HG03103 (cell line): ENCODE results near the gene COG7.
"Not testable (repeated sequence)": the region's sequence is repeated elsewhere in the genome, so short reads cannot be mapped to it uniquely, and the experiment has no call there.

Source experiments
- ATAC-seq: cut with Tn5 transposase; IDR thresholded peaks from one replicate; pipeline ENCODE4 v1.9.1; 2021; ENCODE audit warnings: low read depth; ENCODE audit not compliant: unreplicated experiment

COG7 gene

DNA sequence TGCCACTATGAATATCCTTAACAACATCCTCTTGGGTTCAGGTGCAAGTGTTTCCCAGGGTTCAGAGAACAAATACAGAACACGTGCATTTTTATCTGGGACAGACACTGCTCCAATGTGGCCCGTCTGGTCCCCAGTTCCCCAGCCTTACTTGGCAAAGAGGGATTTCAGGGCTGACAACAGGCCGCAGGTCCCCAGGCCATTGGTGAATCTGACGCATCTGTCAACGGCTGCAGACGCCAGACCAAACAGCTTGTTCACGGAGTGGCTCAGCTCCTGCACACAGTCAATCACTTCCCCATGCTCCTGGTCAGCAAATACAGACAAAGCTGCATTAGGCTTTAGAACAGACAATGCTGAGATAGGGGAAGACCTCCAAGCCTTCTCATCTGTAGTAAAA is 36.2 kb downstream of the COG7 start:
- no peak for ATAC-seq

DNA sequence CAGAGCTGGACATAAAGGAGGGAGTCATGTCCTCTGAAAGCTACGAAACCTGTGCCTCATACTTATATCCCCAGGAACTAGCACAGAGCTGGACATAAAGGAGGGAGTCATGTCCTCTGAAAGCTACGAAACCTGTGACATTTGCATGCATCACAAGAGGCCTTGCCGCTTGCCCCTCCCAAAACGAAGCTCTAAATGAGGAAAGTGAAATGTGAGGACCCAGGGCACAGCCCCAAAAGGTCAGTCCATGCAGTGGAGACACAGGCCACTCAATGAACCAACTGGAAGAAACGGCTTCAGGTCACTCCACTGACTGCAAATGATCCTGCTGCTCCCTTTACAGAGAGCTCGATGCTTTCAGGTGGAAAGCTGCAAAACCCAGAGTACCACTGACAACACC is 38.3 kb downstream of the COG7 start:
- no peak for ATAC-seq

DNA sequence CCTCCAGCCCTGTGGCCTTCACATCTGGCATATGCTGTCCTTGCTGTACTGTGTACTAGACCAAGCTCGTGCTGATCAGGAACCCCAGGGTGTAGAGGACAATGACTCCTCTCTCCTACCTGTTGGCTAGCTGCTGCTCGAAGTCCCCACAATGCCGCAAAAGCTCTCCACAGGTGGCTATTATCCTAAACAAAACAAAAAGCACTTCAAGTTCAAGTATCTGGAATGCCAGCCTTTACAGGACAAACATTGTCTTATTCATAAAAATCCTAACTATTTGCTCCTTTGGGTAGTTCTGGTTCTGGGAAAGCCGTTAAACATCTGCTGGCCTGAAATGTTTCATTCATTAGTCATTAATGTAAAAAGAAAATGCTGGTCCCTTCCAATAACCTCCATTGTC is 42.8 kb downstream of the COG7 start:
- ATAC-seq = no peak

DNA sequence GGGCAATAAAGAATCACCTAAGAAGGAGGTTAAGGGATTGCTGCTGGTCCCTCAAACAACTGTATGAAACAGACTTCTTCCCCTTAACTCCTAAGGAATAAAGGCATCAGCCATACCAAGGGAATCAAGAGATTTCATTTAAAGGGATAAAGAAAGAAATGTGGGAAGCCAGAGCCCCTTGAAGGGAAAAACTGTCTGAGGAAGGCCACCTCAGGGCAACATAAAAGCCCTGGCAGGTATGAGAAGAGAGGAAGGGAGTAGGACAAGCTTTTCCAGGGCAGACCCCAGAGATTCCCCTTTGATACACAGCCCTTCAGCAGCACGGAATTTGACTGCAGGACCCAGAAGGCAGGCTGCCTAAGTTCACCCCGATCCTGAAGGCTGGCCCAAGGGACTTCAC is 43.5 kb downstream of the COG7 start:
- no peak for ATAC-seq

DNA sequence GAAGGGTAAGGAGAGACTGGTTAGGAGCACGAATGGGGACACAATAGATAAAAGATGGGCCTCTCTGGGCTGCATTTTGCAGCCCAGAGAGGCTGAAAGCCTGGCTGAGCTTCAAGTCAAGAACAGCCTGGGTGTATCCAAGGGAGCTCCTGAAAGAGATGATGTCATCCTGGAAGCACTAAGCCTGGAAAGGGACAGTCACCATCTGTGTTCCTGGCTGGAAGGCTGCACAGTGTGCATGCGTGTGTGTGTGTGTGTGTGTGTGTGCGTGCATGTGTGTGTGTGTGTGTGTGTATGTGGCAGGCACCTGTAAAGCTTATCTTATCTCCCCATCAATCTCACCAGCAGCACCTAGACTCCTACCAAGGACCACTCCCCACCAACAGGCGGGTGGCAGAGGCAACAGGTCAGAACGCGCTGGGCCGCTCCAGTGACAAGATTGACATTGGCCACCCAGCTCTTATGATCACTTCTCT is 44.1 kb downstream of the COG7 start:
- ATAC-seq = no peak

DNA sequence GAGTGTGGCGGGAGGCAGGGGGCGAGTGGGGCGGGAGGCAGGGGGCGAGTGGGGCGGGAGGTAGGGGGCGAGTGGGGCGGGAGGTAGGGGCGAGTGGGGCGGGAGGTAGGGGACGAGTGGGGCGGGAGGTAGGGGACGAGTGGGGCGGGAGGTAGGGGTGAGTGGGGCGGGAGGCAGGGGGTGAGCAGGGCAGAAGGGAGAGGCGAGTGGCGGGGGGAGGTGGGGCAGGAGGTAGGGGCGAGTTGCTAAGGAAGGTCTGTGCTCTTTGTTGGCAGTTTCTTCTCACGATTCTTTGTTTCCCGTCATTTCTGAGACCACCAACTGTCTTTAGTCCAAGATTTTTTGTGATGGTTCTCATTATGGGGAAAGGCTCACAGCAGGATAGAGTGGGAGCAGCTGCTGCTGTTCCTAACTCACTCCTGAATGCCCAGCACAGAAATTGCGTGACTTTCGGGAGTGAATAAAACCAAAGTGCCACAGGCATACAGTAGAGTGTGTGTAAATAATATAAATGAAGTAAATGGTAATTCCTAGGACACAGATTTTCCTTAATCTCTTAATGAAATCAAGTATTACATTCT is 44.7 kb downstream of the COG7 start:
- no peak for ATAC-seq

DNA sequence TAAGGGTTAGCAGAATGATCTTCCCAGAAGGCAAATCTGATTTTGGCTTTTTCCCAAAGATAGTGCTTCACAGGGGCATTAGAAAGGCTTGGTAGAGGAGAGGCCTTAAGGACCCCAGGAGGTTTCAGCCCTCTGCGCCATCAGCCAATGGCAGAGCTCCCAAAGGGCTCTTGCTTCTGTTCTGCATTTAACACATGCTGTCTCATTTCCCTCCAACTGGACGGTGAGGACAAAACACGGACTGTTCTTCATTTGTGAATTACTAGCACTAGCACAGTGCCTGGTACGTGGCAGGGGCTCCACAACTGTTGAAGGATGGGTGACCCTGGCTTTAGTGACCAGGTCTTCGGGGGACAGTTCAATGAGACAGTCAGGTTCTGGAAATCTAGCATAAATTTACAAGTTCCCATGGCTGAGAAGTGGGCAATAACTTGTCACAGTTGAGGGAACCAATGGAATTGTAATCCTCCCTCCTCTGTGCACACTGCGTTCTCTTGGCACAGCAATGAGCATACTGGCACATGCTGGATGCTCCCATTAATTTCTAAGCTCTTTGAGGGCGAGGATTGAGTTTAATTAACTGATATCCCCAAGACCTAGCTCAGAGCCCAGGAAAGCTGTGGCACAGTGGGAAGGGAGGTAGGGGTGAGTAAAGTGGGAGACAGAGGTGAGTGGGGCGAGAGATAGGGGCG is 45.4 kb downstream of the COG7 start:
- ATAC-seq = no peak

DNA sequence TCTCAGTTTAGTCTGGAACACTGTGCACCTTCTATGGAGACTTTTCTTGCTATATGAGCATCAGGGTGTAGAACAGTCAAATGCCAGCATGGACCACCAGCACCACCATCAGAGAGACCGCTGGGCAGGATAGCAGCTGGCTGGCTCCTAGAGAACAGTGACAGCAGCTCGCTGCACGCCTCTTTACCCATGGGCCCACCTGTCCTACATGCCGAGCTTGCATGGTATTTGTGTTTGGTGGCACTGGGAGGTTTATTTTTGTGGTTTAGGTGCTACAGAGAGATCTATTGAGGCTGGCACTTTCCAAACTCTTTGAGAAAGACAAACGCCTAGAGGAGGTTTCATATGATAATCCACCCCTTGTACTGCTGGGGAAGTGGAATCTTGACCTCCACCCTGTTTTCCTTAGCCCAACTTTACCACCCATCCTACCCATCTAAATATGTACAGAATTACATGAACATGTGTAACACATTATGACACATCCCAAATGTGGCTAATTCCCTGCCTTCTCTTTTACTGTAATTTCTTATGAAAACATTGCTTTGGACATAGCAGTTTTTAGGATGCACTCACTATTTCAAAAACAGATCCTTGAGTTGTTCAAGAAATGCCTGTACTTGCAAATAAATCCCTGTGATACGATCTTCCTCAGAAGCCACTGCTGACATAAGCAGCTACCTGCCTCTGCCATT is 46.3 kb downstream of the COG7 start:
- ATAC-seq = no peak

DNA sequence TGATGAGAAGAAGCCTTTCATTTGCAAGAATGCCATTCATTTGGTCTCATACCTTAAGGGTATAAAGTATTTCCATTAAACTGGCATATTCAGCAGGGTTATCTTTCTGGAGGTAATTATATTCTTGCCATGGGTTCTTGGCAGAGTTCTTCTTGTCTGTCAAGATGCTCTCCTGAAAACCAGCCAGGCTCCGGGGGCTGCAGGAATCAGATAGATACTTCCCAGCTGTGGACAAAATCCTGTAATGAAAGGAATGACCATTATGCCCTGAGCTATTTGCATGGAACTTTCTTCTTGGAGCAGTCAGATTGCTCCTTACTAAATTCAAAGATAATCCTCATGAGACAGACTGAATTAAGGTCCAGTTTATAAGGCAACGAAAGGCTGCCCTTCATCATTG is 47.0 kb downstream of the COG7 start:
- no peak for ATAC-seq

DNA sequence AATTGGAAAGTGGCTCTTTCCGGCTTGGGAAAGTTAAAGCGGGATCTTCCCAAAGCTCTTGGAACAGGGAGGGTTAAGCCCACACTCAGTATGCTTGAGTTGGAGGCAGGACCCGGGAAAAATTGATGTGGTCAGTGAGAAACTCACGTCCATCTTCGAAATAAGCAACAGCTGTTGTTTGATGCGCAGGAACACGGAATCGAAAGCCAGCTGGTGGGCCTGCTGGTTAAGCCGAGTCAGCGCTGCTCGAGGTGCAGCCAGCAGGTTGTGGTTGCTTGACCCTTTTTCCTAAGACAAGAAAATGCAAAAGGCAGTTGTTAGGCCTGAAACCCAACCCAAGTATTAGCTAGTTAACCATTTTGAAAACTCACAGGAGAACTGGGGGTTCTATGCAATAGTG is 49.4 kb downstream of the COG7 start:
- ATAC-seq = no peak

DNA sequence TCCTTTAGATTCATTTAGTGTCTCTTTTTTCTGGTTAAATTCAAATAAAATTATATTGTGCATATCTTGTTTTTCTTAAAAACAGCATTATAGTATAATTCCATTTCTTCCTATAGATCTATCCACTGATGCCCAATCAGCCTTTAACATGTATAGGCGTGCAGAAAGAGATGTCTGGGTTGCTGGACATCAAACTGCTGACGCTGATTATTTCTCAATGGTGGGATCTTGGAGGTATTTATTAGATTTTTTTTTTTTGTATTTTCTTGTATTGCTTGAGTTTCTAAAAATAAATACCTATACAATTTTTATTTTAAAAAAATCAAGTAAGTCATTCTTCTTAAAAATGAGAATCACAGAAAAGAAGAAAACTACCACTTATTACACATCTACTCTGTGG is 50.9 kb downstream of the COG7 start:
- ATAC-seq = no peak

DNA sequence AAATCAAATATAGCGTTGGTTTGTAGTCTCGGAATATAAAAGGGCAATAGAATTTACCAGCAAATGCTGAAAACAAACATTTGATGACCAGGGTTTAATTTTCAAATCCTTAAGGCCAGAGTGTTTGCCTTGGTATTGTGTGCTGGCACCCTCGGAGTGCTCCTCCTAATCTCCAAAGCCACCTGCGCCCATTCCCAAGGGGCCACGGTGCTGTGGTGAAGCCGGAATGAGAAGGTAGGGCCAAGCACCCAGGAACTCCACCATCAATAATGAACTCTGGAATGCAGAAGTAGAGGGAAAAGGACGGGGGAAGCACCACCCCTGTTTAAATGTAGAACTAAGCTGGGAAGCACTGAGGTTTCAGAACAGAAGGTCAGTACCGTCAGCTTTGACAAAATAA is 51.9 kb downstream of the COG7 start:
- no peak for ATAC-seq

DNA sequence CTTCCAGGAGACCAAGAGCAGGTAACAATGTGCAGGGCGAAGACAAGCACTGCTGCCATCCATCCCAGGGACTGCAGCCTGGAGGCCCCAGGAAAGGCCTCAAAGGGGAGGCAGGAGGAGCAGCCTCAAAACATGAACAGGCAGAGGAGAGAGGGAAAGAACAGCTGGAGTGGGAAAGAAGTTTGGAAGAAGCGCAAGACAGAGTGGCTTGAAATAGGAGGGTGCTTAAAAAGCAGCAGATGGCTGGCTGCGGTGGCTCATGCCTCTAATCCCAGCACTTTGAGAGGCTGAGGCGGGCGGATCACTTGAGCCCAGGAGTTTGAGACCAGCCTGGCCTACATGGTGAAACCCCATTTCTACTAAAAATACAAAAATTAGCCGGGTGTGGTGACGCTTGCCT is 52.5 kb downstream of the COG7 start:
- ATAC-seq = not testable (repeated sequence)

DNA sequence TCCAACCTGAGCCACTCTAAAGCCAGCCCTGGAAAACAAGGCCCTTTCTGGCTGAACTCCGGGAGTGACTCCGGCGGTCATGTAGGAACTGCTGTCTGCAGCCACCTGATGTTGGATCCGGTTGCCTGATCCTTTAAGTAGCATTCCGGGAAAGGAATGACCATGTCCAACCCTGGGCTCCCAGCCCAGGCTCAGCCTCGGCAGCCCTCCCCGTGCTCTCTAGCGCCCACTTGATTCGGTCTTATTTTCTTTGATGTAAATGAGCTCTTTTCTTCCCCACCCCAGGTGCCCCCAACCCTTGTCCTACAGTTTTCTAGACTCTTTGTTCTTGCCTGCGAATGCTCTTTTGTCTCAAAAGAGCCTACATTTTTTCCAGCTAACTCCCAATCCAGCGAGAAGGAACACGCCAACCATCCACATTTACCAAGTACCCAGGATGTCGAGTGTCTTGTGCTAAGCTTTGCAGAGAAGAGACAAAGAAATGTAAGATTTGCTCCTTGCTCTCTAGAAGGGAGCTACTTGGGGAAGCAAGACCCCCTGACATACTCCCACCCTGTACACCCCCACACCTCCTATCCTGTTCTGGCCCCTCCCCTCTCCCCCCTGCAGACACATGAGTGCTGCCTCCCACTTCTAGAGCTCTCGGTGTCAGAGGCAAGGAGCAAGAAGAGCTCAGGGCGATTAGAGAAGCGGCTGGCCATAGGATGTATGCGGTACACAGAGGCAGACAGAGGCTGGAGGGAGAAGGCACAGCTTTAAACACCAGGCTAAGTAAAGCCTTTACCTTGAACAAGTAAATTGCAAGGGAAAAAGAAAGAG is 53.8 kb downstream of the COG7 start:
- no peak for ATAC-seq

DNA sequence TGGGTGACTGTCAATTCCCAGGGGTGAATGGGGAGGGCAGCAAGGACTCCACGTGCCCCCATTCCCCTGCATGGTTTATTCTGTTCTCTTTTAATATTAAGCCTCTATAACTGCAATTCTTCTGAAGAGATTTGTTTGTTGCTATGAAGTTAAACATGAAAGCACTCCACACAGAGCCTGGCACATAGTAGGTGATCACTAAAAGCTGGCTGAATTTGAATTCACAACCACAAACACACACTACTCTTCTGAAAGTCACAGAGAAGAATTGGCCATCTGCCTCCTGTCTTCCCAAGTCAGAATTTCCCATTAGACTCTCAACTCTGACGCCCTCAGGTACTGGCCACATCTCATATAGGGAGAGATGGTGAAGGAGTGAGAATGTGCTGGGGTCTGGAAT is 55.5 kb downstream of the COG7 start:
- ATAC-seq = no peak

DNA sequence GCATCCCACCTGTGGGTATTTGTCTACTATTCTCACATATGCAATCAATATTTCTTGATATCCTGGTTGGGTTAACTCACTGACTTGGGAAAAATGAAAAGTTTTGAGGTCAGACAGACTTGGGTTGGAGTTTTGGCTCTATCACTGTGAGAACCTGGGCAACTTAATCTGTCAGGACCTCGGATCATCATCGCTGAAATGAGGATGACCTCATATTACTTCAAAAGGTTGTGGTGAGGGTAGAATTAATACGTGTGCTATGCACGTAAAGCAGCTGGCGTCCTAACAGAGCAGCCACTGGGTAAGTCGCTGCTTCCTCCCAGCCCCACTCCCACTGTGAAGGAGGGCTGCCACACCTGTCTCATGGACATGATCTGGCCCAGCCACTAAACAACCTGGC is 57.3 kb downstream of the COG7 start:
- ATAC-seq = no peak

DNA sequence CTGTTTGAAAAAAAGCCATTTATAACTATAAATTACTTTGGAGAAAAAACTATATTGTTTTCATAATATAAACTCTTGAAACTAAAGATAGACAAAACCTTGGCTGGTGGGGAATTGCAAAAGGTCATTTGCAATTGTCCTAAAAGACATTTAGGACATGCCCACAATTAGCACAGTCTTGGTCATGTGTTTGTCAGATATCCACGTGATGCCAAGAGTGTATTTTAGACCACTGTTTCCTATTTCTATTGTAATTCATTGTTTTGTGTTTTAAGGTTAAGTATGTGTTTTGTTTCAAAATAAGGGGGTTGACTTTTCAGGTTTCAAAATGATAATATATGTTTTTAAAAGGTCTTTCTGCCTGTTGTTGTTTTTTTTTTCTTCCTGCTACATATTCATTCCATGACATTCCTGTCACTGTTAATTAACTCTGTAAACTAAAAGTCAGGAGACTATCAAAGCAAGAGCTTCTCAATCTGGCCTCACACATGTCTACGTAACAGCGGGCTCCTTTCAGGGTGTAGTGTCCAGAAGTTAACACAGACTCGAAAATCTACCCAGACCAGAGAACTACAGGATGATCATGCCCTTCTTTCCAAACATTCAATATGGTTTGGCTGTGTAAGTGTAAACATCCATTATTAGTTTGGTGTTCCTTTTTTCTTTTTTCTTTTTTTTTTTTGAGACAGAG is 58.7 kb downstream of the COG7 start:
- ATAC-seq = no peak

DNA sequence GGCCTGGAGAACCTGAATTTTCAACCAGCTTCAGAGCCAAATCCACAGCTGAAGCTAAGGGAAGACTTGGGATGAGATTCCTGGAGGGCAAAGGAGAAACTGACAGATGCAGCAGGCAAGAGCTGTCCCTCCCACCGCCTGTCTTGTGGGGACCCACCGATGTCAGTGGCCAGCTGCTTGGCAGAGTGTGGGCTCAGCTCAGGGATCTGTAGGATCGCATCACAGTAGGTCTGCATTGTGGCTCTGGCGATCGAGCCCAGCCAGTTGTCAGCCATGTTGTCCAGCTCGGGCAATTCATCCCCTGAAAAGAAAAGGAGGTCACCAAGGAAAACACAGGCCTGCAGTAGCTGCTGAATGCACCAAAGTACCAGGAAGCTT is 60.8 kb downstream of the COG7 start:
- ATAC-seq = no peak

DNA sequence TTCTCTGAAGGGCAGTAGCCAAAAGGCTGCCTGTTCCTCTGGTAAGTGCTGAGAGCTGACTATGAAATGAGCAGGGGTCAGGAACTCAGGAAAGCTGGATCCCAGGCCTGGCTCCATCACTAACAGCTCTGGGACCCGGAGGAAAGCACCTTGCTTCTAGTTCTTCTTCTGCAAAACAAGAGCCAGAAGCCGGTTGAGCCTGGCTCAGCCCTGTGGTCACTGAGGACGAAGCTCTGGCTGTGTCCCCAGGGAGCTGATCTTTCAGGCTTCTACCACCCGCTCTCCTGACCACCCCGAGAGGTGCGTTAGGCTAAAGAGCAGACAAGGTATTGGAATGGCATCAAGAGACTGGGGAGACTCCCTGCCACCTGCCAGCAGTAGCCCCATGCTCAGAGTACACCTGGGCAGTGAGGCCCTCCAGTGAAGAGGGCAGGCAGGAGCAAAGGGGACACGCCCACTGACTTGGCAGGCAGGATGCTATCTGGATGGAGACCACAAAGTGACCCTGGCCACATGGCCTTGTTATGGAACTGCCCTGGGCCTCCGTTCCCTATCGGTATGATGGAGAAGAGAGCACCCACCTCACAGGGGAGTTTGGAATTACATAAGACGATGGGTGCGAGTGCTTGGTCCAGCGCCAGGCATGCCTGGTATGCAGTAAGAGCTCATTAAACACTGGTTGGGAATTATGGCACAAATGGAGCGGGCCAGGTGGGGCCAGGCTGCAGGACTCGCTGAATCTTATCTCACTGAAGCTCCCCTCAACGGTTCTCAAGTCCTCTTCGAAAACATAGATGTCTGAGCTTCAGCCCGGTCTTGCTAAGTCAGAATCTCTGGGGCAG is 61.4 kb downstream of the COG7 start:
- ATAC-seq = no peak

DNA sequence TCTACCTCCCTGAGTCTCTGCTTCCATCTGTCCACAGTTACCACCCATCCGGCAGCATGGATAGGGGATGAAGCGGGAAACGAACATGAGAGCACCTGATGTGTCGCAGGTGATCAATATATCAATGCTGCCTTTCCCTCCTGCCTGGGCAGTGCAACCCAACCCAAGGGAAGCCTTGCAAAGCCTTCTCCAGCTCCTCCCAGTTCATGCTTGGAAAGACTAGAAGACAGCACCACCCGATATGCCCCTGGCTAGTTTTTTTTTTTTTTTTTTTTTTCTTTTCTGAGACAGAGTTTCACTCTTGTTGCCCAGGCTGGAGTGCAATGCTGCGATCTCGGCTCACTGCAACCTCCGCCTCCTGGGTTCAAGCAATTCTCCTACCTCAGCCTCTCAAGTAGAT is 63.1 kb downstream of the COG7 start:
- ATAC-seq = not testable (repeated sequence)
